ENCODE measurements around the gene AGRN.
A peak's percentile ranks its signal among the peaks of the same experiment; 100 is the strongest.
"Not testable (repeated sequence)": the region's sequence is repeated elsewhere in the genome, so short reads cannot be mapped to it uniquely, and the experiment has no call there.

AGRN gene

DNA sequence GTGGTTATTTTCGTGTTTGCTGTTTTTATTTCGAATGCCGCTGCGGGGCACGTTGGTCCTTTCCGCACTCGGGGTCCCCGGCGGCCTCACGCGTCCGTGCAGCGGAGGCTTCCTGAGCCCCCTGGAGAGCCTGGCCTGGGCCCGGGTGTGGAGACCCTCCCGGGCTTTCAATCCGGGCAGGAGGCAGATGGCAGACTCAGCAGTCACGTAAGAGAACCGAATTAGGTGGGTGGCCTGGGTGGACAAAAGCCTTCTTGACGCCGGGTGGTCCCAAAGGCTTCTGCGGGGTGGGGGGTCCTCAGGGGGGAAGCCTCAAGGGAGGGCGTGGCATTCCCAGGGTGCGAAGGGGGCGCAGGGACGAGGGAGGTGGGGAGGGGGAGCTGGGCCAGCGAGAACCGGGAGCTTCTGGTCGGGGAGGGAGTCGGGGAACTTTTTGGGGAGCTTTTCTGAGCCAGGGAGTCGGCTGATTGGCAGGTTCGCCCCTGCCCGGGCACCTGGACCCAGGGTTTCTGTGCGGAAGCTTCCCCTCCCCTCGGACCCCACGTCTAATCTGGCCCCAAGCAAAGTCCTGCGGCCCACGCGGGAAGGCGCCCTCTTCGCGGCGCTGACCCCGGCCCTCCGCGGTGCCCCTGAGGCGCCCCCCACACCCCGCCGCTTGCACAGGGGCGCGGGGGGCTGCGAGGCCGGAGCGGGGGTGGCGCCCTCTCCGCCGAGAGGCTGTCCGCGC is 18.7 kb upstream of the AGRN start:
- DNase-seq (ENCODE audit: low spot score) = no peak

DNA sequence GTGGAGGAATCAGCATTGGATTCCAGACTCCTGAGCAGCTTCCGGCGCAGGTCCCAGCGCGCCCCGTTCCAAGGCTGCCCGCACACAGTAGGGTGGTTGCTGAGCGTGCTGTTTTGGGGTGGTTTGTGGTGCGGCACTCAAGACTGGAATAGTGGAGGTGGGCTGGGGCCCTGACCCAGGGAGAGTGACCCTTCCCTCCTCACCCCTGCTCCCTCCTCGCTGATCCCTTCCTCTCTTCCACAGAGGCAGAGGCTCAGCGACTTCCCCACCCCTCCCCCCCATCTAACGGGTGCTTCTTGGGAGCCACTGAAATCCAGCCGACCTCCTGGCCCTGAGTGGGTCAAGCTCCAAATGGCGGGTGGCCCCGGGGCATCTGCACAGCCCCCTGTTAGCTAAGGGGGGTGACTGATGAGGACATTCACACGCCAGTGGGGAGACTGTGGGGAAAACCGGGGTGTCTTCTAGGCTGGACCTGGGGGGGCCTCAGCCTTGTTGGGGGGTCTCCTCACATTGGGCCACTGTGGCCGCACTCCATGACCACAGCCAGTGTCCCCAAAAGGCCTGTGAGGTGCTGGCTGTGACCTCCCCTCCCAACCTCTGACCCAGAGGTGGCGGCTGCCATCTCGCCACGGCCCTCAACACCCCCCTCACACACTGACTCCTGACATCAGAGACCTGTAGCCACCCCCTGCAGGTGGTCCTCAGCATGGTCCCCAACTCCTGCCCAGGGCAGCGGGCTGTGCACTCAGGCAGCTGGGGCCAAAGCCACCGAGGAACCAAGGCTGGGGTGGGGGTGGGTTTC is 16.1 kb upstream of the AGRN start:
- DNase-seq (ENCODE audit: low spot score) = no peak

DNA sequence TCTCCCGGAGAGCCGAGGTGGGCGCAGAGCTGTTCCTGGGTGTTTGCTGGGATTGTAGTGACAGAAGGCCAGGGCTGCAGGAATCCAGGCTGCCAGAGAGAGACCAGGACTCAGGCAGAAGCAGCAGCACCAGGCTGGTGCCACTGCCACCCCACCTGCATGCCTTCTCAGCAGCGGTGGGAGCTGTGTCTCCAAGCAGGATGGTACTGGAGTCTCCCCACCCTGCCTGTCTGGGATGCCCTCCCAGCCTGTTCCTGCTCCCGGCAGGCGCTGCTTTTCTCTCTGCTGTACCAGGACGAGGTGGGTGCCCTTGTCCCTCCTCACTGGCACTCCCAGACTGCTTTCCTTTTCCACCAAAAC is 15.5 kb upstream of the AGRN start:
- DNase-seq (ENCODE audit: low spot score) = no peak

DNA sequence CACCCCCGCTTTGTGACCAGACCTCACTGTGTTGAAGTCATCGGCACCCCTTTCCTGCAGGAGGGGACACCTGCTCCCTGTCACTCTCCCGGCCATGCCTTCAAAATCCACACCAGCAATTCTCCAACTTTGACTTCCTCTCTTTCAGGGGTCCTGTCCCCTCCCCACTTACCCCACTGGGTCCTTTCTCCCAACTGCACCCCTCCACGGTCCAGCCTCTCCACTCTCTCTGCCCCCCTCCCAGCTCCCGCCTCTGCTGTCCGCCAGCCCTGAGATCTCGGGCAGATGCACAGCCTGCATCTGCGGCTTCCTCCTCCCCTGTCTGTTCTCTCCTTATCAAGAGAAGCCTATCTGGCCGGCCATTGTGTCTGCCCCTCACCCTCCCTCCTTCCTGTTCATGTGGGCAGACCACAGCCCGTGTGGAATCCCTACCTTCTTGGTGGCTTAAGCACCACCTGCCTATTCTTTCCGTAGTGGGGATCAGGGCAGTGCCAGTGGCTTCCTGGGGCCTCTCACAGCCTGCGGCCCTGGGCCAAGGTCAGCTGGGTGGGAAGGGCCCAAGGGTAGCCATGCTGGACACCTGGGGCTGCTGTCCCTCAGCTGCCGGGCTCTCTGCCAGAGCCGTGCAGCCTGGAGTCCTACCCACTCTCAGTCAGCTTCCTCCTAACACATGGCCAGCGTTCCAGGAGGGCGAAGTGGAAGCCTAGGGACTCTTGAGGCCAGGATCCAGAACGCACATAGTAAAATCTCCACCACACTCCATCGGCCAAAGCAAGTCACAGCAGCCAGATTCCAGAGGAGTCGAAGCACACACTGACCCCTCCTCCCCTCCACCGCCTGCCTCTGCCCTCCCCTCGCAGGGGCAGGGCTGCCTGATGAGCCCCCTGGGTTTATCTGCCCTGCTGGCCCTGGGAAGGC is 14.9 kb upstream of the AGRN start:
- DNase-seq (ENCODE audit: low spot score) = no peak

DNA sequence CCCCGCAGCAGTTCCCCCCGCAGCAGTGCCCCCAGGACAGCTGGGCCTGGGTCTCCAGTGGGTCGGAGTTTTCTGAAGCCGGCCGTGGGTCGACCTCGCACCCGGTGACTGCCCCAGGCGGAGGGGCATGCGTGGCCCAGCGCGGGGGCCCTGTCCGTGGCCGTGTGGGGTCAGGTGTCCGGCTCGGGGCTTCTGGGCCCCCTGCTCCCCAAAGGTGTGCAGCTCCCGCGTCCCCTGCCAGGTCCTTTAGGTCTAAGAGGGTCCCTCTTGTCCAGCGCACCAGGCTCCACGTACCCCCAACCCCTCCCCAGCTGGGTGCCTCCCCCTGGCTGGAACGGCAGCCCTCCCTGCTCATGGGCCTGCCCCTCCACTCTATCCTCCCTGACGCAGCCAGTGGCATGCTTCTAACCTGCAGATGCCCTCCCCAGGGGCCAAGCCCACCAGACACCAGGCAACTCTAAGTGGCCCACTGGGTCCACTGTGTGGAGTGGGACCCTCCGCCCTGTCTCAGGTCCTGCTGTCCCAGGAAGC is 14.1 kb upstream of the AGRN start:
- no peak for DNase-seq (ENCODE audit: low spot score)

DNA sequence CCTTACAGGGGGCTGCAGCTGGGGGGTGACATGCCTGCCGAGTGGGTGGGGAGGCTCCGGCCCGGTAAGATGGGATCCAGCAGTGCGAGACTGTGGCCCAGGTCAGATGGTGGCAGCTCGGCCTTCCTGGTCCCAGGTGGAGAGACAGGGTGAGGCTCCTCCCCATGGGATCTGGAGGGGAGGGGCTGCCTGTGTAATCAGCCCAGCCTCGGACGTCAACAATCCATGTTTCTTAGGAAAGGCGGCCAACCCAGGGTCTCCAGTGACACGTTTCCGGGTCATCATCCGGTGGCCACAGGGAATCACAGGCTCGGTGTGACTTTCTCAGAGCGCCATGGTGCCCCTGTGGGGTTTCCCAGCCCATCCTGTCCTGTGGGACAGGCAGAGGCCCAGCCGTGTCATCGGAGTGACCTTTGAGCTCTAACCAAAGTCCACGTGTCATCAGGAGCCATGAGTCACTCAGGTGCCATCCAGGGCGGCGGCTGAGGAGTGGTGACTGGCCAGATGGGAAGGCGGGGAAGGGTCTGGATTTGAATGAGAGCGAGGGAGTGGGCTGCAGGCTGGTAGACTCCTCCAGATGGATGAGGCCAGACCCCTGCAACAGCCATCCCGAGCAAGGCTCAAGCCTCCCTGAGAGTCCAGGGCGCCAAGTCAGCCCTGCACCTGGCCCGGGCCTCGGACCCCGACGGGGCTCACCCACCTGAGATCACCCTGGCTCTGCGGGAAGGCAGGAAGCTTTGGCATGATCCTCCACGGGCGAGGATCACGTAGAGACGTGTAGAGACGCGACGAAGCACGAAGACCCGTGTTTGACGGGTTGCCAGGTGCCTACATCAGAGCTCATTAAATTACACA is 13.4 kb upstream of the AGRN start:
- DNase-seq (ENCODE audit: low spot score) = no peak

DNA sequence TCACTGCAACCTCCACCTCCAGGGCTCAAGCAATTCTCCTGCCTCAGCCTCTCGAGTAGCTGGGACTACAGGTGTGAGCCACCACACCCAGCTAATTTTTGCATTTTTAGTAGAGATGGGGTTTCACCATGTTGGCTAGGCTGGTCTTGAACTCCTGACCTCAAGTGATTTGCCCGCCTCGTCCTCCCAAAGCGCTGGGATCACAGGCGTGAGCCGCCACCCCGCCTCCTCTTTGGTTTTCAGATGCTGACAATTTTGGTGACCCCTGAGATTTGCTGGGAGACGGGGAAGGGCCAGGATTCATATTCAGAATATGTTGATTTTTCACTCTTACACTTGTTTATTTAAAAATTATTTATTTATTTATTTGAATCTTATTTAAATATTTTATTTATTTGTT is 9.8 kb upstream of the AGRN start:
- DNase-seq (ENCODE audit: low spot score) = not testable (repeated sequence)

DNA sequence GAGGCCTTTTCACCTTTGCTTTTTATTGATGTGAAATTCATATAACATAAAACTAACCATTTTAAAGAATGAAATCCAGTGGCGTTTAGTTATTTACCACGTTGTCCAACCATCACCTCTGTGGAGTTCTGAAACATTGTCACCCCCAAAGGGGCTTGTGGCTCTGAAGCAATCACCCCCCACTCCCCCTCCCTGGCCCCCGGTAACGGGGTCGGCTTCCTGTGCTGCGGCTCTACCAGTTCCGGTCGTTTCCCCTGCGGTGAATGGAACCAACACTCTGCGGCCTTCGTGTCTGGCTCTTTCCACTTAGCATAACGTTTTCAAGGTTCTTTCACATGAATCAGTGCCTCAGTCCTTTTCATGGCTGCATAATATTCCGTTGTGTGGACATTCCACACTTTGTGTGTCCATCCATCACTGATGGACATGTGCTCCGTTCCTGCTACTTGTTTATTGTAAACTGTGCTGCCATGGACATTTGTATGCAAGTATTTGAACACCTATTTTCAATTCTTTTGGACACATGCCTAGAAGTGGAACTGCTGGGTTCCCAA is 8.4 kb upstream of the AGRN start:
- no peak for DNase-seq (ENCODE audit: low spot score)

DNA sequence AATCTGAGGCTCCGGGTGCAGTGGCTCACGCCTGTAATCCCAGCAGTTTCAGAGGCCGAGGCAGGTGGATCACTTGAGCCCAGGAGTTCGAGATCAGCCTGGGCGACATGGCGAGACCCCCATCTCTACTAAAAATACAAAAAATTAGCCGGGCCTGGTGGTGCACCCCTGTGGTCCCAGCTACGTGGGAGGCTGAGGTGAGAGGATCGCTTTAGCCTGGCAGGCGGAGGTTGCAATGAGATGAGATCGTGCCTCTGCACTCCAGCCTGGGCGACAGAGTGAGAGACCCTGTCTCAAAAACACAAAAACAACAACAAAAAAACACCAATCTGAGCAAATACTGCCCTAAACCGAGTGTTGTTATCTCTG is 7.2 kb upstream of the AGRN start:
- DNase-seq (ENCODE audit: low spot score) = not testable (repeated sequence)

DNA sequence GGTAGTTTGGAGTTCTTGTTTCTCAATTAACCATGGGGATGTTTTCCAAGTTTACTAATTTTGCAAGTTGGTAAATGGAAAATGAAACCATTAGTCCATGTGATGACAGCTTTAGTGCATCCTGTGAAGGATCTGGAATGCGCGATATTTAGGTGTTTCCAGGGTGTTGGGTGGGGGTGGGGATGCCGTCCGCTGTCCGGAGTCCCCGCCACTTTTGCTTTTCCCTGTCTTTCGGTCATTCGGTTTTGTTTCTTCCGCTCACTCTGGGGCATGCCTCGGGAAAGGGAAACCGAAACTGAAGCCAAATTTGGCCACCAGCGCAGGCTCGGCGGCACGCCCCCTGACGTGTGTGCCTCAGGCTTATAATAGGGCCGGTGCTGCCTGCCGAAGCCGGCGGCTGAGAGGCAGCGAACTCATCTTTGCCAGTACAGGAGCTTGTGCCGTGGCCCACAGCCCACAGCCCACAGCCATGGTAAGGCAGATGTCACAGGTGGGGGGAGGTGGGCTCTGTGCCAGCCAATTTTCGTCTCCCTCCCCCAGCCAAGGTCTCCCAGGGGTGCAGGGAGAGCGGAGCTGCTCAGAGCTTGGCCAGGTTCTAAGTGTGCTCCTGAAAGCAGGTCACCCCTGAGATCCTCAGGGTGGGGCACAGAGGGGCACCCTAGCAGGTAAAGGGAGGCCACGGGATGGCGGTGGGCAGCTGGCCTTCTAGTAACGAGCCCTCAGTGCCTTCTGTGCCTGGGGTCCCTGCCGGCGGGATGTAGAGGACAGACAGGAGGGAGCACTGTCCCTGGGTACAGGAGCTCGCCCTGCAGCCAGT is 6.6 kb upstream of the AGRN start, which contains the start of gene ISG15:
TSS of gene ISG15 (plus strand) at position 393 of the 817 bp plus-strand sequence. CDS start at position 470, 77 bp downstream.
- DNase-seq (ENCODE audit: low spot score) = peak; percentile 76

DNA sequence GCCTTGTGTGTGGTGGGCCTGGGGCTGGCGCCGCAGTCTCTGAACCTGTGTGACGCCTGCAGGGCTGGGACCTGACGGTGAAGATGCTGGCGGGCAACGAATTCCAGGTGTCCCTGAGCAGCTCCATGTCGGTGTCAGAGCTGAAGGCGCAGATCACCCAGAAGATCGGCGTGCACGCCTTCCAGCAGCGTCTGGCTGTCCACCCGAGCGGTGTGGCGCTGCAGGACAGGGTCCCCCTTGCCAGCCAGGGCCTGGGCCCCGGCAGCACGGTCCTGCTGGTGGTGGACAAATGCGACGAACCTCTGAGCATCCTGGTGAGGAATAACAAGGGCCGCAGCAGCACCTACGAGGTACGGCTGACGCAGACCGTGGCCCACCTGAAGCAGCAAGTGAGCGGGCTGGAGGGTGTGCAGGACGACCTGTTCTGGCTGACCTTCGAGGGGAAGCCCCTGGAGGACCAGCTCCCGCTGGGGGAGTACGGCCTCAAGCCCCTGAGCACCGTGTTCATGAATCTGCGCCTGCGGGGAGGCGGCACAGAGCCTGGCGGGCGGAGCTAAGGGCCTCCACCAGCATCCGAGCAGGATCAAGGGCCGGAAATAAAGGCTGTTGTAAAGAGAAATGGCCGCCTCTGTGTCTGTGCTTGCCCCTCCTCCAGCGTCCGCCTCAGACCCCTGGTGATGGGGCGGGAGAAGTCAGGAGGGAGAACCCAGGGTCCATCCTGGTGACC is 5.8 kb upstream of the AGRN start:
- no peak for DNase-seq (ENCODE audit: low spot score)

DNA sequence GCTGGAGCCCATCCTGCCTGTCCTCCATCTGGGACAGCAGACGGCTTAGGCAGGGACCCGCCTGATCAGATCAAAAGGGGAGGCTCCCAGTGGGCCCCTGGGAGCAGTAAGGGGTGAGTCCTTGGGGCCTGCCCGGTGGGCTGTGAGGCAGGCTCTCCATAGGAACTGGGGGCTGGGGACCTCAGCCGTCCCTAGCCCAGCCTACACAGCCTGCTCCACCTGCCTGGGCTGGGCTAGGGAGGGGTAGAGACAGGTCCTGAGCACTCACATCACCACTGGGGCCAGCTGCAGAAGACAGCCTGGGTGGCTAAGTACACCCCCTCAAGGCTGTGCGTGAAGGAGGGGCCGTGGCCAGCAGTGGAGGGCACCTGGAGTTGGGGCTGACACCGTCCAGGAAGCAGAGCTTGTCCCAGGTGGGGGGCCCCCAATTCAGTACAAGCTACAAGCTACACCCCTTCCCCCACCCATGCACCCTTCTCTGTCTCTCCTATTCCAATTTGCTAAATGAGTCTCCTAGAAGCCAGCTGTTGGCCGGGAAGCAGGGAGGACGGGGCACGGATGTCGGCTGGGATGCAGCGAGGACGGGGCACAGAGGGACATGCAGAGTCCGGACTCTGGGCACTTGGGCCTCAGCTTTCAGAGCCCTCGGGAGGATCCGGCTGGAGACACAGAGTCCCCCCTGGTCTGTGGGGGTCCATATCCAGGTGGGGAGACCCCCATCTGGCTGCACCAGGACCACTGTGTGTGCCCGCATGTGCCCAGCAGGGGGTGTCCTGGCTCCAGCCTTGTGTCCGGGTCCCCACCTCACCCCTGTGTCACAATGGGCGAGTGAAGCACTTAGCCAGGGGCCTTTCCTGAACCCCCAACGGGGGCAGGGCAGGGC is 4.9 kb upstream of the AGRN start:
- no peak for DNase-seq (ENCODE audit: low spot score)

DNA sequence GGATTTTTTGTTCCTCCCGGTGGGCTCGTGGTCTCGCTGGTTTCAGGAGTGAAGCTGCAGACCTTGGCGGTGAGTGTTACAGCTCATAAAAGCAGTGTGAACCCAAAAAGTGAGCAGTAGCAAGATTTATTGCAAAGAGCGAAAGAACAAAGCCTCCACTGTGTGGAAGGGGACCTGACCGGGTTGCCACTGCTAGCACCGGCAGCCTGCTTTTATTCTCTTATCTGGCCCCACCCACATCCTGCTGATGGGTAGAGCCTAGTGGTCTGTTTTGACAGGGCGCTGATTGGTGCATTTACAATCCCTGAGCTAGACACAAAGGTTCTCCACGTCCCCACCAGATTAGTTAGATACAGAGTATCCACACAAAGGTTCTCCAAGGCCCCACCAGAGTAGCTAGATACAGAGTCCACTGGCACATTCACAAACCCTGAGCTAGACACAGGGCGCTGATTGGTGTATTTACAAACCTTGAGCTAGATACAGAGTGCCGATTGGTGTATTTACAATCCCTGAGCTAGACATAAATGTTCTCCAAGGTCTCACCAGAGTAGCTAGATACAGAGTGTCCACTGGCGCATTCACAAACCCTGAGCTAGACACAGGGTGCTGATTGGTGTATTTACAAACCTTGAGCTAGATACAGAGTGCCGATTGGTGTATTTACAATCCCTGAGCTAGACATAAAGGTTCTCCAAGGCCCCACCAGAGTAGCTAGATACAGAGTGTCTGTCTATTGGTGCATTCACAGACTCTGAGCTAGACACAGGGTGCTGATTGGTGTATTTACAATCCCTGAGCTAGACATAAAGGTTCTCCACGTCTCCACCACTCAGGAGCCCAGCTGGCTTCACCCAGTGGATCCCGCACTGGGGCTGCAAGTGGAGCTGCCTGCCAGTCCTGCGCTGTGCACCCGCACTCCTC is 2.3 kb upstream of the AGRN start:
- DNase-seq (ENCODE audit: low spot score) = not testable (repeated sequence)

DNA sequence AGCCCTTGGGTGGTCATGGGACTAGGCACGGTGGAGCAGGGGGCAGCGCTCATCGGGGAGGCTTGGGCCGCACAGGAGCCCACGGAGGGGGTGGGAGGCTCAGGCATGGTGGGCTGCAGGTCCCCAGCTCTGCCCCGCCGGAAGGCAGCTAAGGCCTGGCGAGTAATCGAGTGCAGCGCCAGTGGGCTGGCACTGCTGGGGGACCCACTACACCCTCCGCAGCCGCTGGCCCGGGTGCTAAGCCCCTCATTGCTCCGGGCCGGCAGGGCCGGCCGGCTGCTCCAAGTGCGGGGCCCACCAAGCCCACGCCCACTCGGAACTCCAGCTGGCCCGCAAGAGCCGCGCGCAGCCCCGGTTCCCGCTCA is 1.6 kb upstream of the AGRN start:
- DNase-seq (ENCODE audit: low spot score) = not testable (repeated sequence)

DNA sequence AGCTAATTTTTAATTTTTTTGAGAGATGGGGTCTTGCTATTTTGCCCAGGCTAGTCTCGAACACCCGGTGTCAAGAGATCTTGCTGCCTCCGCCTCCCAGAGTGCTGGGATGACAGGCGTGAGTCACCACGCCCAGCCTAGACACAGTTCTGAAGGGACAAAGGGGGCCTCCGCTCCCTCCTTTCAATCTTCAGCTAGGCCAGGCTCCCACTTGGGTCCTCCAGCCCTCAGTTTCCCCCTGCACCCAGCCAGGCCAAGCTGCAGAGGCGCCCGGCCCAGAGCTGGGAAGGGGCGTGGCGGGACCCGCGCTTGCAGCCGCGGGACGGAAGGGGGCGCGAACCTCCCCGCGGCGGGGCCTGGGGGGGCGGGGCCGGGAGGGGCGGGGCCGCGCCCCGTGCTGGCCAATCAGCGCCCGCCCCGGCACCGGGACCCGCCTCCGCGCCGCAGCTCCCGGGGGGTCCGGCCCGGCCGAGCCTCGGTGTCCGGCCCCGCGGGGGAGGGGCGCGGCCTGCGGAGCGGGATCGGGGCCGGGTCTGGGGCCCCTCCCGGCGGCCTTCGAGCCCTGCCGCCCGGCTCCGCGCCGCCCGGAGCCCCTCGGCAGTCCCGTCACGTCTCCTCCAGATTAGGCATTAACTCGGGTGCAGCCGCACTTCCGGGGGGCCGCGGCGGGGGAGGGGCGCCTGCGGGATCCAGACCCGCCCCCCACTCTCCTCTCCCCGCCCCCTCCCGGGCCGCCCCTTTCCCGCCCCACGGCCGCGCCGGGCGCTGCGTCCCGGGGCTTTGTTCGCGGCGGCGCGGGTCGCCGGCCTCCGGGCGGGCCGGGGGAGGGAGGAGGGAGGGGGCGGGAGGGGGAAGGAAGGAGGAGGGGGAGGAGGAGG is 559 bp upstream of the AGRN start:
- peak; percentile 91 for DNase-seq (ENCODE audit: low spot score)

DNA sequence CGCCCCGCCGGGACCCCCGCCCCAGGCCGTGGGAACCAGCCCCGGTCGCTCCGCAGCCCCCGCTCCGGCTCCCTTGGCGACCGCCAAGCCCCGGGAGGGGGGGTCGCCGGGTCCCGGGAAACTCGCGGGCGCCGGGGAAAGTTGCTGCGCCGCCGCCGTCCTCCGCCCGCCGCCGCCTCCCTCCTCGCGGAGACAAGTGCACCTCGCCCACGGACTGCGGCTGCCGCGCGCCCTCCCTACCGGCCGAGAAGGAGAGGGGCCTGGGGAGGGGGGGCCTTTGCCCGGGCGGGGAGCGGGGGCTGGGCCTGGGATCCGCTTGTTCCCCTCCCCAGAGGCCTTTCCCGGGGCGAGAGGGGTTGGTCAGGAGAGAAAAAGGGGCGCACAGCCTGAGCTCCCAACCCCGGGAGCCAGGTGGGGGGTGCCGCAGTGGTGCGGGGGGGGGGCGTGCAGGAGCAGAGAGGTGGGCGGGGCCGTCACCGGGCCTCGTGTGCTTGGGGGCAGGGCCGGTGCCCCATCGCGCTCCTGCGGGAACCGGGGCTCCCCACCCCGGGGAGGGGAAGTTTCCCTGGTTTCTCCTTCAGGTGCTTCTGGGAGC is 592 bp downstream of the AGRN start:
- DNase-seq (ENCODE audit: low spot score) = no peak

Data from germinal center (tissue), 1 donor.